Neuronal stem cell (in vitro differentiated cells): Measurements from ENCODE around the gene OS9.
"Not testable (repeated sequence)": the region's sequence is repeated elsewhere in the genome, so short reads cannot be mapped to it uniquely, and the experiment has no call there.

Source experiments
- DNase-seq: peaks from one replicate; pipeline ENCODE4 v3.0.0-alpha.2; 2013; ENCODE audit warnings: low spot score
- H2AFZ ChIP-seq: one replicate; pipeline ENCODE4 v1.6.1; 2013; ENCODE audit warnings: mild to moderate bottlenecking, low read length, inconsistent platforms
- H2AK5ac ChIP-seq: 2 replicates; pipeline ENCODE4 v1.6.1; 2013; ENCODE audit warnings: low read depth, mild to moderate bottlenecking, inconsistent platforms, low read length, moderate library complexity, mixed read lengths
- H2BK120ac ChIP-seq: 2 replicates; pipeline ENCODE4 v1.6.1; 2013; ENCODE audit warnings: low read depth, mild to moderate bottlenecking, inconsistent platforms, low read length, moderate library complexity, mixed read lengths
- H2BK12ac ChIP-seq: one replicate; pipeline ENCODE4 v1.6.1; 2013; ENCODE audit warnings: low read length, inconsistent platforms
- H2BK15ac ChIP-seq: 2 replicates; pipeline ENCODE4 v1.6.1; 2013; ENCODE audit warnings: mild to moderate bottlenecking, low read length, inconsistent platforms, mixed read lengths
- H2BK5ac ChIP-seq: one replicate; pipeline ENCODE4 v1.6.1; 2013; ENCODE audit warnings: inconsistent platforms, mild to moderate bottlenecking, low read length, moderate library complexity
- H3K14ac ChIP-seq: one replicate; pipeline ENCODE4 v1.6.1; 2013; ENCODE audit warnings: low read length, inconsistent platforms
- H3K18ac ChIP-seq: 2 replicates; pipeline ENCODE4 v1.6.1; 2013; ENCODE audit warnings: low read length, inconsistent platforms
- H3K23ac ChIP-seq: 2 replicates; pipeline ENCODE4 v1.6.1; 2013; ENCODE audit warnings: low read depth, mild to moderate bottlenecking, mixed read lengths, low read length, inconsistent platforms; ENCODE audit not compliant: poor library complexity
- H3K27ac ChIP-seq: replicated peaks from 3 replicates; pipeline ENCODE4 v1.5.1; 2013; ENCODE audit warnings: low read length, inconsistent platforms
- H3K27me3 ChIP-seq, 3 experiments: 2 replicates each; pipeline ENCODE4 v1.6.1; 2013; ENCODE audit warnings: low read length in 3 of 3, mild to moderate bottlenecking in 2 of 3, inconsistent platforms in 1 of 3, low read depth in 1 of 3, mixed read lengths in 1 of 3, moderate library complexity in 1 of 3; ENCODE audit not compliant: control insufficient read depth in 3 of 3, insufficient read depth in 3 of 3
- H3K36me3 ChIP-seq, 2 donors: replicated peaks in 1 of 2; 2 replicates each; pipeline ENCODE4 v1.6.1; 2013; ENCODE audit warnings: low read length in 2 of 2; ENCODE audit not compliant: control insufficient read depth in 2 of 2, insufficient read depth in 2 of 2
- H3K4ac ChIP-seq: 2 replicates; pipeline ENCODE4 v1.6.1; 2013; ENCODE audit warnings: inconsistent platforms, mild to moderate bottlenecking, low read length, moderate library complexity
- H3K4me1 ChIP-seq, 2 donors: 1 replicate in 1 of 2; 2 replicates in 1 of 2; pipeline ENCODE4 v1.6.1; 2013; ENCODE audit warnings: low read length in 2 of 2, low read depth in 1 of 2; ENCODE audit not compliant: control insufficient read depth in 2 of 2, insufficient read depth in 1 of 2
- H3K4me2 ChIP-seq: one replicate; pipeline ENCODE4 v1.6.1; 2013; ENCODE audit warnings: mild to moderate bottlenecking, low read length, inconsistent platforms; ENCODE audit not compliant: insufficient read depth, poor library complexity, severe bottlenecking
- H3K4me3 ChIP-seq, 2 donors: 2 replicates each; pipeline ENCODE4 v1.5.1; 2013; ENCODE audit warnings: low read length in 2 of 2, mild to moderate bottlenecking in 2 of 2, inconsistent platforms in 1 of 2, moderate library complexity in 1 of 2
- H3K79me1 ChIP-seq: one replicate; pipeline ENCODE4 v1.6.1; 2013; ENCODE audit warnings: low read depth, mild to moderate bottlenecking, inconsistent platforms, low read length, moderate library complexity
- H3K9ac ChIP-seq: one replicate; pipeline ENCODE4 v1.6.1; 2013; ENCODE audit warnings: mild to moderate bottlenecking, low read depth, low read length, inconsistent platforms; ENCODE audit not compliant: poor library complexity
- H3K9me3 ChIP-seq, 2 donors: replicated peaks in 1 of 2; 2 replicates each; pipeline versions ENCODE3 to v1.6.1; 2013; ENCODE audit warnings: low read length in 2 of 2, mild to moderate bottlenecking in 2 of 2, inconsistent platforms in 1 of 2, low read depth in 1 of 2, mixed read lengths in 1 of 2, moderate library complexity in 1 of 2; ENCODE audit not compliant: control insufficient read depth in 2 of 2, insufficient read depth in 1 of 2
- H4K8ac ChIP-seq: one replicate; pipeline ENCODE4 v1.6.1; 2013; ENCODE audit warnings: low read depth, mild to moderate bottlenecking, inconsistent platforms, low read length, moderate library complexity
- H4K91ac ChIP-seq: one replicate; pipeline ENCODE4 v1.6.1; 2013; ENCODE audit warnings: low read length, low read depth, mild to moderate bottlenecking, inconsistent platforms; ENCODE audit not compliant: poor library complexity
- WGBS, 2 donors: extraction: QIAGEN DNeasy Blood & Tissue Kit; methylation state at CpG; one replicate each; pipeline ENCODE4 v1.1.7; 2013; ENCODE audit warnings: missing lambda C conversion rate in 2 of 2, mixed read lengths in 1 of 2; ENCODE audit not compliant: insufficient read length in 2 of 2, insufficient replicate concordance in 1 of 2; ENCODE audit errors: extremely low coverage in 2 of 2; 5-methylcytosine and 5-hydroxymethylcytosine counted together

Gene OS9

DNA sequence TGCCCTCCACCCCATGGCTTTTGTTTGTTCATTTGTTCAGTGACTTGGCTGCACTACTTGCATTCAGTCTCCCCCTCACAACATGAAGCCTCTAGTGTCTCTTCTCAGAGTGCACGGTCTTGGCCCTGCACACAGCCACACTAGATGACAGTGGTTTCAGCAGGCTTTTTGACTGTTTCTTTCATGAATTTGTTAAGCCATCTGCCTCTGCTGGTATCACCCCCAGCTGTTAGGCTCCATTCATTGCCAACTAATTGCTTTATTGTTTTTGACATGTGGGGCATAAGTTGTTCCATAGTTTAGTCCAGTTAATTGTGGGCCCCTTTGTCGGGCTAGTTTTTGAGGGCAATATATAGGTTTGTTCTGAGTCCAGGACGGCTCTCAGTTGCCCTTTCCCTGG is 18.8 kb downstream of the OS9 start:
- Histone ChIP-seq H3K23ac (no peak overlapping the region), H3K4ac (no peak overlapping the region), H3K27me3 (no peaks in the 10 kb centered on the region), H2BK15ac (no peak overlapping the region), H2BK120ac (no peak overlapping the region), H3K18ac (no peak overlapping the region), H3K9ac (no peak overlapping the region), H2BK5ac (no peak overlapping the region), H3K4me2 (no peak overlapping the region), H2BK12ac (no peak overlapping the region), H3K4me3 (no peak overlapping the region), H3K14ac (no peak overlapping the region), H3K9me3 (peaks cover 0 to 7% of the 10 kb centered on the region in 2 donors), H3K79me1 (no peaks in the 10 kb centered on the region), H4K91ac (no peak overlapping the region), H4K8ac (no peak overlapping the region), H2AFZ (no peak overlapping the region), H3K4me1 (peaks cover 0 to 3% of the 10 kb centered on the region in 2 donors), H3K36me3 (peaks cover 6 to 52% of the 10 kb centered on the region in 2 donors), H2AK5ac (no peak overlapping the region), H3K27ac (no peak overlapping the region)
- no CpG with 5 or more reads among the region's 3 CpGs for WGBS, 2 donors
- no peak for DNase-seq

DNA sequence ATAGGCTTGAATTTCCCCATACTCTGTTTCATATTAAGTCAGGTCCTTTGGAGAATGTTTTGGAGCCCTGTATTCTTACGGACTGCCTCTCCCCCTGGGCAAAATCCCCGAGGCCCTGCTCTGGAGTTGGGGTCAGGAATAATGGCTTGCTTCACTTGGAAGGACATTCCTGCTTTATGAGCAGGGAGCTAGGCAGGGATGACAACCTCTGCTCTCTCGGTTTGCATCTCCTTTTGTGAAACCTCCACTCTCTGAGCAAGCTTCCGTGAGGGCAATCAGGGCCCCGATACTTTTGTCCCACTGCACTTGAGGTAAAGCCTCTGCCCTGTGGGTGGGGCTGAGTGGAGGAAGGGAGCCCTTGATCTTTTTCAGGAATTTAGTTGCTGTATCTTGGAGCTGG is 19.3 kb downstream of the OS9 start:
- H3K9ac ChIP-seq, result no peak overlapping the region

DNA sequence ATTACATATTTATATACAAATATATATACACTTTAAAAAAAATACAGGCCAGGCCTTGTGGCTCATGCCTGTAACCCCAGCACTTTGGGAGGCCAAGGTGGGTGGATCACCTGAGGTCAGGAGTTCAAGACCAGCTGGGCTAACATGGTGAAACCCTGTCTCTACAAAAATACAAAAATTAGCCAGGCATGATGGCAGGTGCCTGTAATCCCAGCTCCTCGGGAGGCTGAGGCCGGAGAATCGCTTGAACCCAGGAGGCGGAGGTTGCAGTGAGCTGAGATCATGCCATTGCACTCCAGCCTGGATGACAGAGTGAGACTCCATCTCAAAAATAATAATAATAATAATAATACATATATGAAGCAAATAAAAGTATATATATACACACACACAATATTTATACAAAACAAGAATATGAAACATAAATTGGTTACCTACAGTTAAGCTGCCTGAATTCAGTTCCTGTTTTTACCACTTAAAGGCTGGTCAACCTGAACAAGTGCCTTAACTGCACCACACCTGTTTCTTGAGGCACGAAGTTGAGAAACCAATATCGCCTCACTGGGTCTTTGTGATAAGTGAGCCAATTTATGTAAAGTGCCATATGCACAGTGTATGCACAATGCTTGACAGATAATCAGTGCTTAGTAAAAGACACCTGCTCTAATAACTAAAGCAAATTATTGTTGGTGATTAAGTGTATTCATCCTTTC is 21.3 kb downstream of the OS9 start:
- DNase-seq, result not testable (repeated sequence)

More for the DNA sequence above, 19.3 kb downstream of the OS9 start:
- Histone ChIP-seq H3K4me2 (no peak overlapping the region), H3K27ac (no peak overlapping the region), H2AK5ac (no peak overlapping the region), H4K8ac (no peak overlapping the region), H3K4me3 (no peak overlapping the region), H3K27me3 (no peaks in the 10 kb centered on the region), H3K23ac (no peak overlapping the region), H2AFZ (no peak overlapping the region), H3K79me1 (no peaks in the 10 kb centered on the region), H4K91ac (no peak overlapping the region), H3K14ac (no peak overlapping the region), H3K36me3 (peaks cover 12 to 53% of the 10 kb centered on the region in 2 donors), H3K9me3 (peaks cover 0 to 7% of the 10 kb centered on the region in 2 donors), H2BK5ac (no peak overlapping the region), H2BK12ac (no peak overlapping the region), H3K18ac (no peak overlapping the region), H3K4ac (no peak overlapping the region), H2BK15ac (no peak overlapping the region), H2BK120ac (no peak overlapping the region), H3K4me1 (peaks cover 0 to 3% of the 10 kb centered on the region in 2 donors)
- WGBS, 2 donors, result no CpG with 5 or more reads among the region's 5 CpGs
- DNase-seq, result no peak

GRCh38 chr12:57715786-57716185 is 21.9 kb downstream of the OS9 start:
- no peak for DNase-seq
- no peak overlapping the region for H2BK15ac ChIP-seq
- no peak overlapping the region for H4K91ac ChIP-seq
- H3K36me3 ChIP-seq, result peaks cover 22 to 74% of the 10 kb centered on the region in 2 donors
- H3K18ac ChIP-seq, result no peak overlapping the region
- H2AK5ac ChIP-seq, result no peak overlapping the region
- no peak overlapping the region for H2BK12ac ChIP-seq
- no peak overlapping the region for H3K4me3 ChIP-seq
- no CpG with 5 or more reads among the region's 12 CpGs for WGBS, 2 donors
- peaks cover 0 to 7% of the 10 kb centered on the region in 2 donors for H3K9me3 ChIP-seq
- no peak overlapping the region for H3K14ac ChIP-seq
- H3K27me3 ChIP-seq, result no peaks in the 10 kb centered on the region
- no peak overlapping the region for H2BK120ac ChIP-seq
- H3K4ac ChIP-seq, result no peak overlapping the region
- H2BK5ac ChIP-seq, result no peak overlapping the region
- H3K27ac ChIP-seq, result no peak overlapping the region
- H3K79me1 ChIP-seq, result no peaks in the 10 kb centered on the region
- no peak overlapping the region for H3K4me2 ChIP-seq
- no peak overlapping the region for H3K23ac ChIP-seq
- H2AFZ ChIP-seq, result no peak overlapping the region
- peaks cover 0 to 3% of the 10 kb centered on the region in 2 donors for H3K4me1 ChIP-seq
- no peak overlapping the region for H4K8ac ChIP-seq
- H3K9ac ChIP-seq, result no peak overlapping the region

More for the DNA sequence above, 21.3 kb downstream of the OS9 start:
- H3K4me2 ChIP-seq, H4K8ac ChIP-seq, H3K9me3 ChIP-seq, H3K4me1 ChIP-seq, H3K79me1 ChIP-seq, H2BK5ac ChIP-seq, H3K27ac ChIP-seq, H3K4ac ChIP-seq, H3K14ac ChIP-seq, H2BK120ac ChIP-seq, H2BK12ac ChIP-seq, H3K18ac ChIP-seq, H3K9ac ChIP-seq, H4K91ac ChIP-seq, H2BK15ac ChIP-seq, H3K23ac ChIP-seq, H2AK5ac ChIP-seq, H2AFZ ChIP-seq, H3K27me3 ChIP-seq, H3K4me3 ChIP-seq: not testable (repeated sequence)
- H3K36me3 ChIP-seq, result peaks cover 18 to 69% of the 10 kb centered on the region in 2 donors
- no CpG with 5 or more reads among the region's 6 CpGs for WGBS, 2 donors
